A673 (cell line): ENCODE data around the gene TSPOAP1.

Experiments used
- EZH2 ChIP-seq: fragments of 200-600 bp; sonication (generic); IDR thresholded peaks from 2 replicates; pipeline ENCODE4 v1.6.1; 2017; ENCODE audit warnings: borderline replicate concordance, low read depth, mild to moderate bottlenecking, mixed read lengths, antibody characterized with exemption, low read length; ENCODE audit not compliant: poor library complexity, severe bottlenecking
- TF ChIP-seq, protein P1 (sequence below): fragments of 300-800, 200-600 bp; sonication (generic); conservative IDR thresholded peaks from 2 replicates; pipeline ENCODE4 v1.5.1; 2017; ENCODE audit warnings: low read depth, mild to moderate bottlenecking, antibody characterized with exemption, low read length, moderate library complexity, mixed read lengths

DNA sequence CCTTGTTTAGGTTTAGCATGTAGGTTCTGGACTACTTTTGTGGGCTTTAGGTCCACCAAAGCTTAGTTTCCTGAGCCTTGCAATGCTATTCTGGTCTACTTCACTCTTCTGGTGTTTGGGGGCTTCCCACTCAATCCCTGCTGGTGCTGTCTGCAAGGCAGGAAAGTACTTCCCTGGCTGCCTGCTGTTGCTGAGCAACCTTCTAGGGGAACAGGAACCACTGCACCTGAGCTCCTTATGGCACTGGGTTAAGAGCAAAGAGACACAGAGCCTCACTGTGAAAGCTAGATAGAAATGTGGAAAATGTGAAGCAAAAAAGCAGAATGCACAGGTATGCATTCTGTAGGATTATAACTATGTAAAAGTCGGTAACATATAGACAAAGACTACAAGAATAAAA, 64.8 kb downstream of the TSPOAP1 start:
- TF ChIP-seq, protein P1, sequence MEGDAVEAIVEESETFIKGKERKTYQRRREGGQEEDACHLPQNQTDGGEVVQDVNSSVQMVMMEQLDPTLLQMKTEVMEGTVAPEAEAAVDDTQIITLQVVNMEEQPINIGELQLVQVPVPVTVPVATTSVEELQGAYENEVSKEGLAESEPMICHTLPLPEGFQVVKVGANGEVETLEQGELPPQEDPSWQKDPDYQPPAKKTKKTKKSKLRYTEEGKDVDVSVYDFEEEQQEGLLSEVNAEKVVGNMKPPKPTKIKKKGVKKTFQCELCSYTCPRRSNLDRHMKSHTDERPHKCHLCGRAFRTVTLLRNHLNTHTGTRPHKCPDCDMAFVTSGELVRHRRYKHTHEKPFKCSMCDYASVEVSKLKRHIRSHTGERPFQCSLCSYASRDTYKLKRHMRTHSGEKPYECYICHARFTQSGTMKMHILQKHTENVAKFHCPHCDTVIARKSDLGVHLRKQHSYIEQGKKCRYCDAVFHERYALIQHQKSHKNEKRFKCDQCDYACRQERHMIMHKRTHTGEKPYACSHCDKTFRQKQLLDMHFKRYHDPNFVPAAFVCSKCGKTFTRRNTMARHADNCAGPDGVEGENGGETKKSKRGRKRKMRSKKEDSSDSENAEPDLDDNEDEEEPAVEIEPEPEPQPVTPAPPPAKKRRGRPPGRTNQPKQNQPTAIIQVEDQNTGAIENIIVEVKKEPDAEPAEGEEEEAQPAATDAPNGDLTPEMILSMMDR, result no peak
- no peak for TF ChIP-seq EZH2
